HepG2 (cell line): ENCODE data around the gene OR1F1. TPM values are rescaled to one million over a fixed set of nuclear protein-coding genes. Genes with fewer than 3 reads are reported as not detected.

Experiments used
- AGO2 ChIP-seq: fragments of 200-400 bp; formaldehyde crosslinking; optimal IDR thresholded peaks from 2 replicates; pipeline ENCODE3; 2017; ENCODE audit warnings: mild to moderate bottlenecking, low read depth, low read length, moderate library complexity
- CHD2 ChIP-seq: IDR thresholded peaks from 2 replicates; pipeline ENCODE4 v1.6.1; 2011; ENCODE audit warnings: low read depth, low read length, improper control_type of control experiment
- FLYWCH1 ChIP-seq: sonication (generic); formaldehyde crosslinking; IDR thresholded peaks from 2 replicates; pipeline ENCODE4 v1.8.1; 2023; ENCODE audit warnings: mild to moderate bottlenecking, missing genetic modification reagents
- GATAD1 ChIP-seq: IDR thresholded peaks from 2 replicates; pipeline ENCODE4 v1.6.1; 2016; ENCODE audit warnings: missing genetic modification reagents, missing compliant biosample characterization
- KLF13 ChIP-seq: sonication (generic); formaldehyde crosslinking; IDR thresholded peaks from 2 replicates; pipeline ENCODE4 v1.4.0; 2020; ENCODE audit warnings: mild to moderate bottlenecking, missing genetic modification reagents
- MZF1 ChIP-seq: sonication (generic); formaldehyde crosslinking; IDR thresholded peaks from 2 replicates; pipeline ENCODE4 v1.8.1; 2023; ENCODE audit warnings: mild to moderate bottlenecking, missing genetic modification reagents, borderline replicate concordance
- NBN ChIP-seq: fragments of 450-650 bp; conservative IDR thresholded peaks from 2 replicates; pipeline ENCODE4 v1.6.1; 2017
- PAF1 ChIP-seq: IDR thresholded peaks from 2 replicates; pipeline ENCODE4 v1.6.1; 2016; ENCODE audit warnings: missing genetic modification reagents, missing compliant biosample characterization
- PITX1 ChIP-seq: sonication (generic); formaldehyde crosslinking; IDR thresholded peaks from 2 replicates; pipeline ENCODE4 v1.5.1; 2020; ENCODE audit warnings: mild to moderate bottlenecking, missing genetic modification reagents
- SSRP1 ChIP-seq: IDR thresholded peaks from 2 replicates; pipeline ENCODE4 v1.6.1; 2016; ENCODE audit warnings: control low read depth
- TARDBP ChIP-seq: sonication (generic); formaldehyde crosslinking; IDR thresholded peaks from 2 replicates; pipeline ENCODE4 v1.8.0; 2022; ENCODE audit warnings: mild to moderate bottlenecking, missing genetic modification reagents
- TGIF2 ChIP-seq: IDR thresholded peaks from 2 replicates; pipeline ENCODE4 v1.6.1; 2016; ENCODE audit warnings: control low read depth, missing compliant biosample characterization
- ZBTB7A ChIP-seq: sonication (generic); formaldehyde crosslinking; IDR thresholded peaks from 2 replicates; pipeline ENCODE4 v1.8.0; 2022; ENCODE audit warnings: mild to moderate bottlenecking, missing genetic modification reagents
- ZFAT ChIP-seq: sonication (generic); formaldehyde crosslinking; conservative IDR thresholded peaks from 2 replicates; pipeline ENCODE4 v1.8.1; 2023; ENCODE audit warnings: missing genetic modification reagents, inconsistent platforms
- ZFP41 ChIP-seq: sonication (generic); formaldehyde crosslinking; IDR thresholded peaks from 2 replicates; pipeline ENCODE4 v1.4.0; 2020; ENCODE audit warnings: mild to moderate bottlenecking, missing genetic modification reagents, borderline replicate concordance
- ZNF207 ChIP-seq: fragments of 450-650 bp; IDR thresholded peaks from 2 replicates; pipeline ENCODE4 v1.6.1; 2016; ENCODE audit warnings: antibody characterized with exemption, borderline replicate concordance
- ZNF234 ChIP-seq: sonication (generic); formaldehyde crosslinking; conservative IDR thresholded peaks from 2 replicates; pipeline ENCODE4 v1.5.1; 2020; ENCODE audit warnings: mild to moderate bottlenecking, missing genetic modification reagents
- ZNF251 ChIP-seq: sonication (generic); formaldehyde crosslinking; IDR thresholded peaks from 2 replicates; pipeline ENCODE4 v1.9.0; 2021; ENCODE audit warnings: mild to moderate bottlenecking, missing genetic modification reagents
- ZNF329 ChIP-seq: sonication (generic); formaldehyde crosslinking; IDR thresholded peaks from 2 replicates; pipeline ENCODE4 v1.9.0; 2021; ENCODE audit warnings: low read depth, mild to moderate bottlenecking, missing genetic modification reagents
- ZNF484 ChIP-seq: sonication (generic); formaldehyde crosslinking; IDR thresholded peaks from 2 replicates; pipeline ENCODE4 v1.5.1; 2020; ENCODE audit warnings: mild to moderate bottlenecking, low read depth, missing genetic modification reagents, borderline replicate concordance
- ZNF850 ChIP-seq: sonication (generic); formaldehyde crosslinking; conservative IDR thresholded peaks from 2 replicates; pipeline ENCODE4 v1.9.0; 2021; ENCODE audit warnings: mild to moderate bottlenecking, missing genetic modification reagents
- polyA plus RNA-seq, 8 experiments: library from polyadenylated mRNA; depleted of rRNA in 3 of 8; stranded (reverse) in 7 of 8; unstranded in 1 of 8; fragments of >200 nt; fragmentation: Illumina TruSeq in 4 of 8; extraction: Trizol in 4 of 8; gene quantifications; 2 replicates each; pipeline versions ENCODE4 v1.2.1 to v1.2.3, GENCODE V29; 2011 to 2016; ENCODE audit warnings: low read depth in 4 of 8, missing spikeins in 1 of 8, mixed read lengths in 1 of 8; ENCODE audit not compliant: insufficient read depth in 1 of 8
- total RNA-seq, 5 experiments: library from RNA; depleted of rRNA; stranded (reverse); fragments of >200 nt; fragmentation: Illumina TruSeq; extraction: Trizol; gene quantifications; 2 replicates each; pipeline ENCODE4 v1.2.3, GENCODE V29; 2016; ENCODE audit warnings: low read depth in 1 of 5
- TF ChIP-seq, protein P1 (sequence below): sonication (generic); formaldehyde crosslinking; conservative IDR thresholded peaks from 2 replicates; pipeline ENCODE4 v1.8.0; 2022; ENCODE audit warnings: mild to moderate bottlenecking, moderate library complexity, missing genetic modification reagents
- TF ChIP-seq, protein P2 (sequence below): sonication (generic); formaldehyde crosslinking; IDR thresholded peaks from 2 replicates; pipeline ENCODE4 v1.9.0; 2021; ENCODE audit warnings: missing genetic modification reagents, borderline replicate concordance
- TF ChIP-seq, protein P3 (sequence below): sonication (generic); formaldehyde crosslinking; IDR thresholded peaks from 2 replicates; pipeline ENCODE4 v1.4.0; 2020; ENCODE audit warnings: missing genetic modification reagents, borderline replicate concordance

Gene OR1F1
- total and polyA plus RNA-seq, 2 of the 13 experiments (the other 11 are each of a cell fraction or from before 2014, with no cell fraction given) = 0.90 TPM; not detected in 1

DNA sequence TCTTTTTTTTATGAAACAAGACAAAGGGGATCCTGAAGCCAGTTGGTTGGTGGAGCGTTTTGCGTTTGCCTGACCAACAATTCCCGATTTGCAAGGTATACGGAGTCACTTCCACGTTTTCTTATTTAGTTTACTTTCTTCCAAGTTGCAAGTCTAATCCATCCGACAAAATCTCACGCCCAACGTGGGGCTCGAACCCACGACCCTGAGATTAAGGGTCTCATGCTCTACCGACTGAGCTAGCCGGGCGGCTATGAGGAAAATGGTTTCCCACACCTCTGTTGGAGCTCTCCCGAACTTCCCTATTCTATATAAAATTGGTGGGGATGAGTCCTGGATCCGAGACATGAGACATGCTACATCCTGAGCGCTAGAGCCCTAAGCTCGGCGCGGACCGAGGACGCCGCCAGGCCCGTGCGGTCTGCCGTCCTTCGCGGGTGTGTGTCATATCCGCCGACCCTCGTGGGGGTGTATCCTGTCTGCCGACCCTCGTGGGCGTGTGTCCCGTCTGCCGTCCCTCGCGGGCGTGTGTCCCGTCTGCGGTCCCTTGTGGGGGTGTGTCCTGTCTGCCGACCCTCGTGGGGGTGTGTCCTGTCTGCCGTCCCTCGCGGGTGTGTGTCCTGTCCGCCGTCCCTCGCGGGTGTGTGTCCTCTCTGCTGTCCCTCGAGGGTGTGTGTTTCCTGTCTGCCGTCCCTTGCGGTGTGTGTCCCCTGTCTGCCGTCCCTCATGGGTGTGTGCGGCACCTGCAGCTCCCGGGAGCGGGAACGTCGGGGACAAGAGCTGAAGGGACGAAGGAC lies 30.6 kb upstream of the OR1F1 start (continued):
- no peak for TF ChIP-seq ZFAT (CRISPR knock-in tag)
- TF ChIP-seq ZBTB7A (CRISPR knock-in tag) = no peak; the same call in 1 of the 2 replicates
- TF ChIP-seq, protein P1, sequence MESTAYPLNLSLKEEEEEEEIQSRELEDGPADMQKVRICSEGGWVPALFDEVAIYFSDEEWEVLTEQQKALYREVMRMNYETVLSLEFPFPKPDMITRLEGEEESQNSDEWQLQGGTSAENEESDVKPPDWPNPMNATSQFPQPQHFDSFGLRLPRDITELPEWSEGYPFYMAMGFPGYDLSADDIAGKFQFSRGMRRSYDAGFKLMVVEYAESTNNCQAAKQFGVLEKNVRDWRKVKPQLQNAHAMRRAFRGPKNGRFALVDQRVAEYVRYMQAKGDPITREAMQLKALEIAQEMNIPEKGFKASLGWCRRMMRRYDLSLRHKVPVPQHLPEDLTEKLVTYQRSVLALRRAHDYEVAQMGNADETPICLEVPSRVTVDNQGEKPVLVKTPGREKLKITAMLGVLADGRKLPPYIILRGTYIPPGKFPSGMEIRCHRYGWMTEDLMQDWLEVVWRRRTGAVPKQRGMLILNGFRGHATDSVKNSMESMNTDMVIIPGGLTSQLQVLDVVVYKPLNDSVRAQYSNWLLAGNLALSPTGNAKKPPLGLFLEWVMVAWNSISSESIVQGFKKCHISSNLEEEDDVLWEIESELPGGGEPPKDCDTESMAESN (CRISPR knock-in tag) = peak; percentile 65
- no peak for TF ChIP-seq PITX1 (CRISPR knock-in tag)
- no peak for TF ChIP-seq FLYWCH1 (CRISPR knock-in tag)
- no peak for TF ChIP-seq NBN
- TF ChIP-seq, protein P2, sequence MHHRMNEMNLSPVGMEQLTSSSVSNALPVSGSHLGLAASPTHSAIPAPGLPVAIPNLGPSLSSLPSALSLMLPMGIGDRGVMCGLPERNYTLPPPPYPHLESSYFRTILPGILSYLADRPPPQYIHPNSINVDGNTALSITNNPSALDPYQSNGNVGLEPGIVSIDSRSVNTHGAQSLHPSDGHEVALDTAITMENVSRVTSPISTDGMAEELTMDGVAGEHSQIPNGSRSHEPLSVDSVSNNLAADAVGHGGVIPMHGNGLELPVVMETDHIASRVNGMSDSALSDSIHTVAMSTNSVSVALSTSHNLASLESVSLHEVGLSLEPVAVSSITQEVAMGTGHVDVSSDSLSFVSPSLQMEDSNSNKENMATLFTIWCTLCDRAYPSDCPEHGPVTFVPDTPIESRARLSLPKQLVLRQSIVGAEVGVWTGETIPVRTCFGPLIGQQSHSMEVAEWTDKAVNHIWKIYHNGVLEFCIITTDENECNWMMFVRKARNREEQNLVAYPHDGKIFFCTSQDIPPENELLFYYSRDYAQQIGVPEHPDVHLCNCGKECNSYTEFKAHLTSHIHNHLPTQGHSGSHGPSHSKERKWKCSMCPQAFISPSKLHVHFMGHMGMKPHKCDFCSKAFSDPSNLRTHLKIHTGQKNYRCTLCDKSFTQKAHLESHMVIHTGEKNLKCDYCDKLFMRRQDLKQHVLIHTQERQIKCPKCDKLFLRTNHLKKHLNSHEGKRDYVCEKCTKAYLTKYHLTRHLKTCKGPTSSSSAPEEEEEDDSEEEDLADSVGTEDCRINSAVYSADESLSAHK = no peak
- TF ChIP-seq ZNF484 (CRISPR knock-in tag) = no peak
- TF ChIP-seq ZNF234 (CRISPR knock-in tag) = no peak
- TF ChIP-seq MZF1 (CRISPR knock-in tag) = no peak
- no peak for TF ChIP-seq ZNF207
- no peak; the same call in 1 of the 2 replicates for TF ChIP-seq SSRP1 (CRISPR knock-in tag)
- TF ChIP-seq GATAD1 (CRISPR knock-in tag) = no peak
- TF ChIP-seq ZNF251 (CRISPR knock-in tag) = no peak
- TF ChIP-seq ZFP41 (CRISPR knock-in tag) = no peak
- TF ChIP-seq ZNF329 (CRISPR knock-in tag) = no peak
- no peak for TF ChIP-seq ZNF850
- TF ChIP-seq, protein P3, sequence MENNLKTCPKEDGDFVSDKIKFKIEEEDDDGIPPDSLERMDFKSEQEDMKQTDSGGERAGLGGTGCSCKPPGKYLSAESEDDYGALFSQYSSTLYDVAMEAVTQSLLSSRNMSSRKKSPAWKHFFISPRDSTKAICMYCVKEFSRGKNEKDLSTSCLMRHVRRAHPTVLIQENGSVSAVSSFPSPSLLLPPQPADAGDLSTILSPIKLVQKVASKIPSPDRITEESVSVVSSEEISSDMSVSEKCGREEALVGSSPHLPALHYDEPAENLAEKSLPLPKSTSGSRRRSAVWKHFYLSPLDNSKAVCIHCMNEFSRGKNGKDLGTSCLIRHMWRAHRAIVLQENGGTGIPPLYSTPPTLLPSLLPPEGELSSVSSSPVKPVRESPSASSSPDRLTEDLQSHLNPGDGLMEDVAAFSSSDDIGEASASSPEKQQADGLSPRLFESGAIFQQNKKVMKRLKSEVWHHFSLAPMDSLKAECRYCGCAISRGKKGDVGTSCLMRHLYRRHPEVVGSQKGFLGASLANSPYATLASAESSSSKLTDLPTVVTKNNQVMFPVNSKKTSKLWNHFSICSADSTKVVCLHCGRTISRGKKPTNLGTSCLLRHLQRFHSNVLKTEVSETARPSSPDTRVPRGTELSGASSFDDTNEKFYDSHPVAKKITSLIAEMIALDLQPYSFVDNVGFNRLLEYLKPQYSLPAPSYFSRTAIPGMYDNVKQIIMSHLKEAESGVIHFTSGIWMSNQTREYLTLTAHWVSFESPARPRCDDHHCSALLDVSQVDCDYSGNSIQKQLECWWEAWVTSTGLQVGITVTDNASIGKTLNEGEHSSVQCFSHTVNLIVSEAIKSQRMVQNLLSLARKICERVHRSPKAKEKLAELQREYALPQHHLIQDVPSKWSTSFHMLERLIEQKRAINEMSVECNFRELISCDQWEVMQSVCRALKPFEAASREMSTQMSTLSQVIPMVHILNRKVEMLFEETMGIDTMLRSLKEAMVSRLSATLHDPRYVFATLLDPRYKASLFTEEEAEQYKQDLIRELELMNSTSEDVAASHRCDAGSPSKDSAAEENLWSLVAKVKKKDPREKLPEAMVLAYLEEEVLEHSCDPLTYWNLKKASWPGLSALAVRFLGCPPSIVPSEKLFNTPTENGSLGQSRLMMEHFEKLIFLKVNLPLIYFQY (CRISPR knock-in tag) = no peak
- no peak for TF ChIP-seq CHD2
- TF ChIP-seq PAF1 (CRISPR knock-in tag) = no peak
- TF ChIP-seq KLF13 (CRISPR knock-in tag) = no peak
- peak; percentile 64 for TF ChIP-seq AGO2
- no peak; the same call in none of the 2 replicates for TF ChIP-seq TGIF2 (CRISPR knock-in tag)
- TF ChIP-seq TARDBP (CRISPR knock-in tag) = peak; percentile 68; the same call in 1 of the 2 replicates
